ENCODE data around the gene KCNH1. TPM values are rescaled to one million over a fixed set of nuclear protein-coding genes. Genes with fewer than 3 reads are reported as not detected.
"Not testable (repeated sequence)": the region's sequence is repeated elsewhere in the genome, so short reads cannot be mapped to it uniquely, and the experiment has no call there.

KCNH1 gene
- total and polyA plus RNA-seq, 2 donors from 2014 or later: 0.54 TPM; not detected in 1

DNA sequence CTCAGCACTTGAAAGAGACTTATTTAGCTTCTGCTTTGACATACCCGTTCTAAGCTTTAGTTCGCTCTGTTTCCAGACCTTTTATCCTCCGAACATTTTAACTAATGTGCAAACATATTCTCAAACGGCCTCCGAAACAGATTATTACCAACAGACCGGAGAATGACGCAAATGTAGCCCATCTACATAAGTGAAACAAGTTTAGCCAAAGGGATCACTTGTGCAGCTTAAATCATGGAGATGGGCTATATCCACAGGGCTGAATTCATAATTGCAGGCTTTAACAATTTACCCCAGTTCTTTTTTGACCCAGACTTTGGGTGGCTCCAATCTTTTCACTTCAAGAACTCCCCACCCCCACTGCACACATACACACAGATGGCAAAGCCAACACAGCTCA, 119.7 kb downstream of the KCNH1 start:
- H3K27me3 ChIP-seq (ENCODE audit: control insufficient read depth, insufficient read depth, low read length): no peaks in the 10 kb centered on the region
- TF ChIP-seq, protein P1, sequence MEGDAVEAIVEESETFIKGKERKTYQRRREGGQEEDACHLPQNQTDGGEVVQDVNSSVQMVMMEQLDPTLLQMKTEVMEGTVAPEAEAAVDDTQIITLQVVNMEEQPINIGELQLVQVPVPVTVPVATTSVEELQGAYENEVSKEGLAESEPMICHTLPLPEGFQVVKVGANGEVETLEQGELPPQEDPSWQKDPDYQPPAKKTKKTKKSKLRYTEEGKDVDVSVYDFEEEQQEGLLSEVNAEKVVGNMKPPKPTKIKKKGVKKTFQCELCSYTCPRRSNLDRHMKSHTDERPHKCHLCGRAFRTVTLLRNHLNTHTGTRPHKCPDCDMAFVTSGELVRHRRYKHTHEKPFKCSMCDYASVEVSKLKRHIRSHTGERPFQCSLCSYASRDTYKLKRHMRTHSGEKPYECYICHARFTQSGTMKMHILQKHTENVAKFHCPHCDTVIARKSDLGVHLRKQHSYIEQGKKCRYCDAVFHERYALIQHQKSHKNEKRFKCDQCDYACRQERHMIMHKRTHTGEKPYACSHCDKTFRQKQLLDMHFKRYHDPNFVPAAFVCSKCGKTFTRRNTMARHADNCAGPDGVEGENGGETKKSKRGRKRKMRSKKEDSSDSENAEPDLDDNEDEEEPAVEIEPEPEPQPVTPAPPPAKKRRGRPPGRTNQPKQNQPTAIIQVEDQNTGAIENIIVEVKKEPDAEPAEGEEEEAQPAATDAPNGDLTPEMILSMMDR (IDR thresholded peaks at IDR 0.05; ENCODE audit: borderline replicate concordance, extremely low read depth, insufficient read depth): no peak
- no peak overlapping the region for H3K4me3 ChIP-seq (ENCODE audit: low read length in 3 of 3)
- H3K27ac ChIP-seq (ENCODE audit: low read depth in 2 of 2, low read length in 2 of 2): no peak overlapping the region
- no peak overlapping the region for H3K9ac ChIP-seq (ENCODE audit: low read length in 3 of 3)
- H3K36me3 ChIP-seq (ENCODE audit: control insufficient read depth in 2 of 3, insufficient read depth in 3 of 3, low read length in 3 of 3): no peaks in the 10 kb centered on the region
- intact Hi-C loops (cut with DNase I): no loop called here
- H3K4me1 ChIP-seq (ENCODE audit: control insufficient read depth in 2 of 3, insufficient read depth in 2 of 3, low read depth in 1 of 3, low read length in 3 of 3): no peaks in the 10 kb centered on the region
- no peaks in the 10 kb centered on the region for H3K9me3 ChIP-seq (ENCODE audit: control insufficient read depth in 2 of 3, insufficient read depth in 1 of 3, low read length in 3 of 3)
- DNase-seq (no peak), FAIRE-seq (no peak)

DNA sequence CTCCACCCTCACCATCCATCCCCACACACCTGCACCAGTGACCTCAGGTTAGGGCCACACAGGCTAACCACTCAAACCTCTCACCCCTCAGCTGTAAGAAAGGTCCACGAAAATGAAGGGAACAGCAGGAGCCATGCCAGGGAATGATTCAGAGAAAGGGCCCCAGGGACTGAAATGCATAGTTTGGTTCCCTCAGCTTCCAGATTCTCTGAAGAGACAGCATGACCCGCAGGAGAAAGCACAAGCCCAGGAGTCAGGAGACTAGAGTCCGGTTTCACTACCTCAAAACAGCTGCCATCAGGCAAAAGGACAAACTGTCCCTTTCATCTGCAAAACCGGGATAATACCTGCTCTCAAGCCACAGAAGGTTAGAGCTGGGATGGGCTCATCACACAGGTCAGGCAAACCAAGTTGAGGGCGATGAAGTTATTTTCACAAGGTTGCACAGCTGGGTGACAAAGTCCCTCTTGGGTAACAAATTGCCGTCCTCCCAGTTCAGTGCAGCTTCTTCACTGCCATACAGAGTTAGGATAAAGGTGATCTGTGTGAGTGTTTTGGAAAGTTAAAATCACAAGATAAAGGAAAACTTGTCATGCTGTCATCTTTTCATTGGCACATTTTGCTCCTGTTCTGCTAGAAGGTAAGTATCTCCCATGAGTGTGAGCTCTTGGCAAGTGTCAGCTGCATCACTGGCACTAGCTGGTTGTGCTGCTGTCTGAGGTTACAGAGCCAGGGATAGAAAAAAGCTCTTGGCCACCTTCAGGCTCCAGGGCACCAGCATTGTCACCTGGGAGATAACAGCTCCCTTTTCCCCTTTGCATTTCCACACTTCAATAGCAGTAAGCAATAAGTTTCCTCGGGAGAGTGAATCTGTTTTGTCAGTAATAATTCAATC, 120.4 kb downstream of the KCNH1 start:
- intact Hi-C loops (cut with DNase I): no loop called here
- no peak for FAIRE-seq
- Histone ChIP-seq H3K9me3 (ENCODE audit: control insufficient read depth in 2 of 3, insufficient read depth in 1 of 3, low read length in 3 of 3) (no peaks in the 10 kb centered on the region), H3K27ac (ENCODE audit: low read depth in 2 of 2, low read length in 2 of 2) (no peak overlapping the region), H3K9ac (ENCODE audit: low read length in 3 of 3) (no peak overlapping the region), H3K4me3 (ENCODE audit: low read length in 3 of 3) (no peak overlapping the region), H3K36me3 (ENCODE audit: control insufficient read depth in 2 of 3, insufficient read depth in 3 of 3, low read length in 3 of 3) (no peaks in the 10 kb centered on the region), H3K27me3 (ENCODE audit: control insufficient read depth, insufficient read depth, low read length) (no peaks in the 10 kb centered on the region), H3K4me1 (ENCODE audit: control insufficient read depth in 2 of 3, insufficient read depth in 2 of 3, low read depth in 1 of 3, low read length in 3 of 3) (no peaks in the 10 kb centered on the region)
- no peak for DNase-seq
- TF ChIP-seq, protein P1 (IDR thresholded peaks at IDR 0.05; ENCODE audit: borderline replicate concordance, extremely low read depth, insufficient read depth): no peak

GRCh38 chr1:211011128-211011527, 122.8 kb downstream of the KCNH1 start:
- H3K36me3 ChIP-seq (ENCODE audit: control insufficient read depth in 2 of 3, insufficient read depth in 3 of 3, low read length in 3 of 3); H3K9ac ChIP-seq (ENCODE audit: low read length in 3 of 3); H3K9me3 ChIP-seq (ENCODE audit: control insufficient read depth in 2 of 3, insufficient read depth in 1 of 3, low read length in 3 of 3); FAIRE-seq; H3K27me3 ChIP-seq (ENCODE audit: control insufficient read depth, insufficient read depth, low read length); H3K27ac ChIP-seq (ENCODE audit: low read depth in 2 of 2, low read length in 2 of 2); DNase-seq; intact Hi-C loops (cut with DNase I); H3K4me1 ChIP-seq (ENCODE audit: control insufficient read depth in 2 of 3, insufficient read depth in 2 of 3, low read depth in 1 of 3, low read length in 3 of 3); H3K4me3 ChIP-seq (ENCODE audit: low read length in 3 of 3): not testable (repeated sequence)

DNA sequence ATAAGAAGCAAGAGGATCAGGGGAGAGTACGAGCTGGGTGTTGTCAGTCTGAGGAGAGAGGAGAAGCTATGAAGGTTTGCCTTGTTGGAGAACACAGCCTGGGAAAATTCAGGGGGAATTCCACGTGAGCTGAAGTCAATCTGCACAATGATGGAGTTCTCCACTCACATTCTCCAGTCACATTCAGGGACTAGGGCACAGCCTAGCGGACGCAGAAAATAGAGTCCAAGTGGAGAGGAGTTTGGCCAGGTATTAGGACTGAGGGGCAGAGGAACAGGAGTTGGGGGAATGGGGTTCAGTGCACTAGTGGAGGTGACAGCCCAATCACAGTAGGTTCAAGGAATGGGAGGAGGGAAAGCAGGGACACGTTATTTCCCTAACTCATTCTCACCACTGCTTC, 124.0 kb downstream of the KCNH1 start:
- Histone ChIP-seq H3K4me1 (ENCODE audit: control insufficient read depth in 2 of 3, insufficient read depth in 2 of 3, low read depth in 1 of 3, low read length in 3 of 3) (no peaks in the 10 kb centered on the region), H3K27ac (ENCODE audit: low read depth in 2 of 2, low read length in 2 of 2) (no peak overlapping the region), H3K27me3 (ENCODE audit: control insufficient read depth, insufficient read depth, low read length) (no peaks in the 10 kb centered on the region), H3K4me3 (ENCODE audit: low read length in 3 of 3) (no peak overlapping the region), H3K9me3 (ENCODE audit: control insufficient read depth in 2 of 3, insufficient read depth in 1 of 3, low read length in 3 of 3) (no peaks in the 10 kb centered on the region), H3K9ac (ENCODE audit: low read length in 3 of 3) (no peak overlapping the region), H3K36me3 (ENCODE audit: control insufficient read depth in 2 of 3, insufficient read depth in 3 of 3, low read length in 3 of 3) (no peaks in the 10 kb centered on the region)
- FAIRE-seq (no peak), DNase-seq (no peak)
- intact Hi-C loops (cut with DNase I): no loop called here
- TF ChIP-seq, protein P1 (IDR thresholded peaks at IDR 0.05; ENCODE audit: borderline replicate concordance, extremely low read depth, insufficient read depth): no peak

Measured in kidney (tissue), 14 donors.